ENCODE results near the gene PIAS4.

PIAS4 gene

DNA sequence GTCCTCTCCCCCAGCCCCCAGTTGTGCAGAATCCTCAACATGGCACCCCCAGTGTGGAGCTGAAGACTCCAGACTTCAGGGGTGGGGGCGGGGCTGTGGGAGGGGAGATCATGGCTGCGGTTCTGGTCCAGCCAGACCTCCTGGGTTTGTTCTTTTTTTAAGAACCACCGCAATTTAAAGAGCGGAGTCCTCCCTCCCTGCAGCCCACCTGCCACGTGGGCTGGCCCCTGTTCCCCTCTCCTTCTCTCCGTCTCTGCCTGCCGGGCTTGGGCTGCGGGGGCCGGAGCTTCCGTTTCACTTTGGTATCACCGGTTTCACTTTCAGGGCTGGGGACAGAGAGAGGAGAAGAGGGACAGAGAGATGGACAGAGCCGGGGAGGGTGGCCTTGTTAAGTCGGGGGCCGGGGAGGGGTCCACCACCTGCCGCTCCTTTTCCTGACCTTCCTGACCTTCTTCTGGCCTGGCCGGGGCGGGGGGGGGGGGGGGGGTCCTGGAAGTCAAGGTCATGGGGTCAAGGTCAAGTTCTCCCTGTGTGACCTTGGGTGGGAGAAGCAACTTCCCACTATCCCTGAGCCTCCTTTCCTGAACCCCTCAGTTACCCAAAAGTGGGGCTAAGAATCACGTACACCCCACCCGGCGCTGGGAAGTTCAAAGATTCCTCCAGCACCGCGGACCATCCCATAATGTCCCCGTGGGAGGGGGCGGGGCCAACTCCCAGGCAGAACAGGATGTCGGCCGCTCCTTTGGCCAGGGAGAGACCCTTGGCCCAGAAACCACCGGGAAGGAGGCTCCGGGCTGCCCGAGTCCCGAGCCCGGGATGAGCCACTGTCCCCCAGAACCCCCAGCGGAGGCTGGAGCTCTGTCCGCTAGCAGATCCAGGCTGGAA is 70.5 kb downstream of the PIAS4 start:
- no peak for DNase-seq (ENCODE audit: low spot score)

DNA sequence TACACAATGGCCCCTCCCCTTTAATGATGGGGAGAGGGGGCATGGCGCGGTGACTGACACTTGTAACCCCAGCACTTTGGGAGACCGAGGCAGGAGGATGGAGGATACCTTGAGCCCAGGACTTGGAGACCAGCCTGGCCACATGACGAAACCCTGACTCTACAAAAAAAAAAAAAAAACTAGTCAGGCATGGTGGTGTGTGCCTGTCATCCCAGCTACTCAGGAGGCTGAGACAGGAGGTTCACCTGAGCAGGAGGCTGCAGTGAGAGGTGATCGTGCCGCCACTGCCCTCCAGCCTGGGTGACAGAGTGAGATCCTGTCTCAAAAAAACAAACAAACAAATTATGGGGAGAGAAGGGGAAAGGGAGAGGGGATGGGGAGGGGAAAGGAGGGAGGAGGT is 72.9 kb downstream of the PIAS4 start:
- no peak for DNase-seq (ENCODE audit: low spot score)

DNA sequence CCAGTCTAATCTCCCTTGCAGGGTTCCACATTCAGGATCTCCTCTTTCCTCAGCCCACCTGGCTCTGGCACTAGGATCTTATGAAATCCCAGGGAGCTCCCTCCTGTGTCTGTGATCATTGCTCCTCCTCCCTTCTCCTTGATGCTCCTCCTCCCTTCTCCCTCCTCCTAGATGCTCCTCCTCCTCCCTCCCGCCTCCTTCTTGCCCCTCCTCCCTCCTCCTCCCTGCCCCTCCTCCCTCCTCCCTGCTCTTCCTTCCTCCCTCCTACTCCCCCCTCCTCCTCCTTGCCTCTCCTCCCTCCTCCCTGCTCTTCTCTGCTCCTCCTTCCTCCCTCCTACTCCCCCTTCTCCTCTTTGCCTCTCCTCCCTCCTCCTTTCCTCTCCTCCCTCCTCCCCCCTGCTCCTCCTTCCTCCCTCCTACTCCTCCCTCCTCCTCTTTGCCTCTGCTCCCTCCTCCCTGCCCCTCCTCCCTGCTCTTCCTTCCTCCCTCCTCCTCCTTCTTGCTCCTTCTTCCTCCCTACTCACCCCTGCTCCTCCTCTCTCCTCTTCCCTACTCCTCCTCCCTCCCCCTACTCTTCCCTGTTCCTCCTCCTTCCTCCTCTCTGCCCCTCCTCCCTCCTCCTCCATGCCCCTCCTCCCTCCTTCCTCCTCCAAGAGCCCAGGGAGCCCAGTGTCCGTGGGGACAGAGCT is 74.0 kb downstream of the PIAS4 start:
- DNase-seq (ENCODE audit: low spot score), result no peak

DNA sequence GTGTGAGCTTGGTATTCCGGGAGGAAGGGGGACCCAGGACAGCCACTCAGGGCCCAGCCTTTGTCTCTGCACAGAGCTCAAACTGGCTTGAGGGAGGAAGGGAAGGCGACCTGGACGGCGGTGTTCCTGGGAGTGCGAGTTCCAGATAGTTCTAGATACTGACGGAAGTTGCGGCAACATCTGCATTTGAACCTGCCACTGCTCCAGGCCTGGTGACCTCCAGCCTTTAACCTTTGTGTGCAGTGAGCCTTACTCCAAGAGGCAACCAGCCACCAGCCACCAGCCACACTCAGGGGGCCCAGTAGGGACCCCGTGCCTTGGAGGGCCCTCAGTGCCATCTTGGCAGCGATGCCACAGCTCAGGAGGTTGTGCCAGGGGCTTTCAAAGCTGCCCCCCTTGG is 74.6 kb downstream of the PIAS4 start:
- DNase-seq (ENCODE audit: low spot score), result no peak

DNA sequence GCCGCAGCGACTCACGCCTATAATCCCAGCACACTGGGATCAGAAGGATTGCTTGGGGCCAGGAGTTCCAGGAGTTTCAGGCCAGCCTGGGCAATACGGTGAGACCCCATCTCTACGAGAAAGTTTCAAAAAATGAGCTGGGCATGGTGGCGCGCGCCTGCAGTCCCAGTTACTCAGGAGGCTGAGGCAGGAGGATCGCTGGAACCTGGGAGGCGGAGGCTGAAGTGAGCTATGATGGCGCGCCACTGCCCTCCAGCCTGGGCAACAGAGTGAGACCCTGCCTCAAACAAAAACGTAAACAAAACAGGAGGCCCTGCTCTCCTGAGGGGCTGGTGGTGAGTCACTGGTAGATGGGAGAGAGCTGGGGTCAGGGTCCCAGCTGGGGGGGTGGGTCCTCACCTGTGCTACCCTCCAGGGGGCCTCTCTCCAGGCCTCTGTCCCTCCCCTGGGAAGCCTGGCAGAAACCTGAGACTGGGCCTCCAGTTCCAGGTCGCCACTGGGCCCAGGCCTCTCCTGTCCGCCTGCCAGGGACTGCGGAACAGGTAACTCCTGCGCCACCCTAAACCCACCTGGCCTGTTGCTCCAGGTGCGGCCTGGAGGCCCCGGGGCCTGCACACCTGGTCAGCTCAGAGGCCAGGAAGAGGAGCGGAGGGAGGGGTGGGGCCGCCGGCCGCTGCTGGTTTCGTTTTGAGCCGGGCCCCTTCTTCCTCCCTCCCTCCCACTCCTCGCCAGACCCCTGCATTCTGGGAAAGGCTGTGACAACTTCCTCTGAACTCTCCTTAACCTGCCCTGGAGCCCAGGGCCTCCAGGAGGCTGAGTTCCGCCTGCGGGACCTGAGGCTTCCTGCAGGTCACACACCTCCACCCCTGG is 76.4 kb downstream of the PIAS4 start:
- no peak for DNase-seq (ENCODE audit: low spot score)

DNA sequence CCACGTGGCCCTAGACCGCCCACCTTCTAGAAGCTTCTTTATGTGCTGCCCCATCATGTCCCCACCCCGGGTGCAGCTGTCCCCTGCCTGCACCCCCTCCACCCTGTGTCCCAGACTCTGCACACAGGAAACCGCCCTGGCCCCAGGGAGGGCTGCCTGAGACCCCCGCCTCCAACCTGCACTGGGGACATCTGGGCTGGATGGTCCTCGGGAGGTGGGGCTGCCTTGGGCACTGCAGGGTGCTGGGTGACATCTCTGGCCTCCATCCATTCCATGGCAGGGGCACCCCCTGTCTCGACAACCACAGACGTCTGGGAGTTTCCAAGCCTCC is 77.0 kb downstream of the PIAS4 start:
- no peak for DNase-seq (ENCODE audit: low spot score)

DNA sequence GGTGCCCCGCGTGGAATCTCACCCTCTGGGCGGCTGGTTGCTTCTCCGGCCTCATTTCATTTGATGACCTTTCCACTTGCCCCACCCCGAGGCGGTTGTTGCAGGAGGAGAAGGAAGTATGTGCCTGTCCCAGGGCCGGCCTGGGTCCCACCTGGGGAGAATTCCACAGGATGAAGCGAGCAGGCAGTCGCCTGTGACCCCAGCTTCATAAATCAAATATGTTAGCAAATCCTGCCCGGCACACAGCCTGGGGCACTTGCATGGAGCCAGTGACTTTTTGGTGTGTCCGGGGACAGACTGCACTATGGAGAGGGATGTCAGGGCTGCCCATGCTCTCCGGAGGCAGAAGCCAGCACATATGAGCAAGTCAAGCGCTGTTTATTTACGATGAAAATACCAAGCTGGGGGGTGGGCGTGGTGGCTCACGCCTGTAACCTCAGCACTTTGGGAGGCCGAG is 78.9 kb downstream of the PIAS4 start:
- DNase-seq (ENCODE audit: low spot score), result no peak

DNA sequence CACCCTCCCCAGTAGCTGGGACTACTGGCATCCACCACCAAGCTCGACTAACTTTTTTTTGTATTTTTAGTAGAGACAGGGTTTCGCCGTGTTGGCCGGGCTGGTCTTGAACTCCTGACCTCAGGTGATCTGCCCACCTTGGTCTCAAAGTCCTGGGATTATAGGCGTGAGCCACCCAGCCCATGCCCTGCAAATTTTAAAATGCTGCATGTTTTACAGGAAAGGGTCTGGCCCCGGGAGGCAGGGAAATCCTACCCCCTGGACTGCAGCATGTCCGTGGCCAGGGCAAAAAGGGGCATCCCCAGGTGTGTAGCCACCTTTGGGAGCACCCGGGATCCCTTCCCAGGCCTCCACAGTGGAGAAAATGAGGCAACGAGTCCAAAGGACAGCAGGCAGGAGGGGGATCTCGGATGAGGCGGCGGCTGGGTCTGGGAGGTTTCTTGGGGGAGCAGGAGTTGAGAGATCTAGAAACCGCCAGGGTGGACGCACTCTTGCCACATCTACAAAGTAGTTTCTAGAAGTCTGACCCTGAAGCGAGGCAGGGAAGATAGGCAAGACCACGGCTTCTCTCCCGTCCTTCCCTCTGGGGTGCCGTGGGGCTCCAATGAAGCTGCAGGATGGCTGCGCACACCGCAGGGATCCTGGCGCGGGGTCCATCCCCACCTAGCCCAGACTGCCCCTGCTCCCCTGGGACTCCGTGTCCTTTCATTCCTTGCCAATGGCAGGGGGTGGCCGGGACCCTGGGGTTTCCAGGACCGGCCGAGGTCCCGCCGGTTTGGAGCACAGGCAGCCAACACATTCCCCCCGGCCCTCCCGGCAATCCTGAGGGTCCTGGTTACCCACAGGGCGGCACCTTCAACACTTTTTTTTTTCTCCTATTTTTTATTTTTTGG is 80.5 kb downstream of the PIAS4 start:
- DNase-seq (ENCODE audit: low spot score), result no peak

DNA sequence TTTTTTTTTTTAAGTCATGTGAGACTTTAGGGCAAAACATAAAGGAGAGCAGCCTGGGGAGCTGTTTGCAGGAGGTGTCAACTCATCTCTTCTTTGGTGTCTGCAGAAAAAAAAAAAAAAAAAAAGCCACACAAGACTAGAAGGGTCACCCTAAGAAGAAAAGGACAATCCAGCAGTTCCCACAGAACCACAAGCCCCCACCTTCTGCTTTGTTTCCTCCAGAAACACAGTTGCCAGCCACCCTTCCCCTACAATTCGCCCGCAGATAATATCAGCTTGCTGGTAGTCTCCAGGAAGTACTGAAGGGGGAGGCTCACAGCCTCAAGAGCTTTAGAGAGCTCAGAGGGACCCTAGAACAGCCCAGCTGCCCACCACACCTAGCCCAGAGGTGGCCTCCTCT is 81.4 kb downstream of the PIAS4 start:
- DNase-seq (ENCODE audit: low spot score), result no peak

Data from Ammon's horn (tissue), 1 donor.